Coronary artery (tissue), 2 donors: Measurements from ENCODE around the gene LZTR1.

Experiments used
- DNase-seq: peaks from one replicate; pipeline ENCODE4 v3.0.0-alpha.2; 2017; ENCODE audit warnings: low spot score
- H3K27ac ChIP-seq, 2 donors: fragments of 200-600 bp; sonication (generic); one replicate each; pipeline ENCODE4 v1.5.1; 2016 to 2019
- H3K4me3 ChIP-seq: fragments of 200-600 bp; sonication (generic); 2 replicates; pipeline ENCODE4 v1.5.1; 2016; ENCODE audit warnings: mild to moderate bottlenecking, moderate library complexity
- TF ChIP-seq, protein P1 (sequence below): fragments of 200-600 bp; sonication (generic); IDR thresholded peaks from one replicate; pipeline ENCODE4 v1.5.1; 2019; ENCODE audit warnings: antibody characterized with exemption

LZTR1 gene

DNA sequence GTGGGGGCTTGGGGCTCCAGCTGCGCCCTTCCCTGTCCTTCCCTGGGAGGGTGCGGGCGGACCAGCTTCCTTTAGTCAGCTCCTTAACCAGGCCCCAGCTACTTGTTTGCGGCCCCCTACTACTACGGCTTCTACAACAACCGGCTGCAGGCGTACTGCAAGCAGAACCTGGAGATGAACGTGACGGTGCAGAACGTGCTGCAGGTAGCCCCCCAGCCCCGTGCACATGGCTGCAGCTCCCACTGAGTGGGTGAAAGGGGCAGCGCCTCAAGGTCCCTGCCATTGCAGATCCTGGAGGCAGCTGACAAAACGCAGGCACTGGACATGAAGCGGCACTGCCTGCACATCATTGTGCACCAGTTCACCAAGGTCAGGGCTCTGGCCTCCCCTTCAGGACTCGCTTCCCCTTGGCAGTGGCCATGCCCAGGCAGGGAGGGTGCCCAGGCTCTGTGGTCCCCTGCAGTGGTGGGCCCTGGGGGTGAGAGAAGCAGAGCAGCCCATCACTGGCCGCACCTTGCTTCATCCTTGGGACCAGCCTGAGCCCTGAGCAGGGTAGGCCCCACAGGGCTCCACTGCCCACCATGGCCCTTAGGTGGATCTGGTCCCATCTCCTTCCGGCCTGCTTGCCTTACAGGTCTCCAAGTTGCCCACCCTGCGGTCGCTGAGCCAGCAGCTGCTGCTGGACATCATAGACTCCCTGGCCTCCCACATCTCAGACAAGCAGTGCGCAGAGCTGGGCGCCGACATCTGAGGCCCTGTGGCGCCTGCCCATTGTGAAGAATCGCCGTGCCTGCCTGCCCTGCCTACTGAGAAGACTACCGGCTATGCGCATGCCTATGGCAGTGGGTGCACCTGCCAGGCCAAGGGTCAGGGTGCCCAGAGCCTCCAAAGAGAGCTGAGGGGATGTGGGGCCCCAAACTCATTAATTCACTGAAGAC is 14.8 kb downstream of the LZTR1 start:
- Histone ChIP-seq H3K27ac (no peak overlapping the region), H3K4me3 (no peak overlapping the region)
- no peak for DNase-seq
- TF ChIP-seq, protein P1, sequence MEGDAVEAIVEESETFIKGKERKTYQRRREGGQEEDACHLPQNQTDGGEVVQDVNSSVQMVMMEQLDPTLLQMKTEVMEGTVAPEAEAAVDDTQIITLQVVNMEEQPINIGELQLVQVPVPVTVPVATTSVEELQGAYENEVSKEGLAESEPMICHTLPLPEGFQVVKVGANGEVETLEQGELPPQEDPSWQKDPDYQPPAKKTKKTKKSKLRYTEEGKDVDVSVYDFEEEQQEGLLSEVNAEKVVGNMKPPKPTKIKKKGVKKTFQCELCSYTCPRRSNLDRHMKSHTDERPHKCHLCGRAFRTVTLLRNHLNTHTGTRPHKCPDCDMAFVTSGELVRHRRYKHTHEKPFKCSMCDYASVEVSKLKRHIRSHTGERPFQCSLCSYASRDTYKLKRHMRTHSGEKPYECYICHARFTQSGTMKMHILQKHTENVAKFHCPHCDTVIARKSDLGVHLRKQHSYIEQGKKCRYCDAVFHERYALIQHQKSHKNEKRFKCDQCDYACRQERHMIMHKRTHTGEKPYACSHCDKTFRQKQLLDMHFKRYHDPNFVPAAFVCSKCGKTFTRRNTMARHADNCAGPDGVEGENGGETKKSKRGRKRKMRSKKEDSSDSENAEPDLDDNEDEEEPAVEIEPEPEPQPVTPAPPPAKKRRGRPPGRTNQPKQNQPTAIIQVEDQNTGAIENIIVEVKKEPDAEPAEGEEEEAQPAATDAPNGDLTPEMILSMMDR, result no peak

DNA sequence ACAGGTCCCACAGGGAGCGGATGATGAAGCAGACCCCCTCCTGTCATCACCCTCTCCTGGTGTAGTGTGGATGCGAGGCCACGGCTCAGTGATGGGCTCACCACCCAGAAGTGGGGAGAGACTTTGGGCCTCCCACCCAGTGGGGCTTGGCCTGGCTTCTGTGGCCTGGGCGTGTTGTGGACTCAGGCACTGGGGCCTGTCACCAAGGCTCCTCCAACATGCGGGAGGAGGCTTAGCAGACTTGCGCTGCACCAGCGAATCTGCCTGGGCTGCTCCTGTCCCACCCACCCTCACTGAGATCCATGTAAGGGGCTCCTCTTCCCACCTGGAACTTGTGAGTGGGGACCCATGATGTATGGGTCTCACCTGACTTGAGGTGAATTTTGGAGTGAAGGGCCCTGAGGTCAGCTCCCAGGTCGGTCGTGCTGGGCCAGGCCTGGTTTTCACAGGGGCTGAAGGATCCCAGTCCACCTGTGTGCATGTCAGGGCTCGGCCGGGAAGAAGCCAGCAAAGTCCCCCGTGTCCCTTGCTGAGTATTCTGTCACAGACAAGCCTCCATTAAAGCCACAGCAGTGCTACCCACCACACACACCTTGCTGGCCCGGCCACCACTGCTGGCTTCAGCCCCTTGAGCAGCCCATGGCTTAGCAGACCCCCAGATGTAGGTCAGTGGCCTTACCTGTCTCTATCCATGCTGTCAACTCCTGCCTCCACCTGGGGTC is 15.6 kb downstream of the LZTR1 start:
- TF ChIP-seq, protein P1, result no peak
- DNase-seq, result no peak
- no peak overlapping the region for H3K27ac ChIP-seq
- H3K4me3 ChIP-seq, result no peak overlapping the region

DNA sequence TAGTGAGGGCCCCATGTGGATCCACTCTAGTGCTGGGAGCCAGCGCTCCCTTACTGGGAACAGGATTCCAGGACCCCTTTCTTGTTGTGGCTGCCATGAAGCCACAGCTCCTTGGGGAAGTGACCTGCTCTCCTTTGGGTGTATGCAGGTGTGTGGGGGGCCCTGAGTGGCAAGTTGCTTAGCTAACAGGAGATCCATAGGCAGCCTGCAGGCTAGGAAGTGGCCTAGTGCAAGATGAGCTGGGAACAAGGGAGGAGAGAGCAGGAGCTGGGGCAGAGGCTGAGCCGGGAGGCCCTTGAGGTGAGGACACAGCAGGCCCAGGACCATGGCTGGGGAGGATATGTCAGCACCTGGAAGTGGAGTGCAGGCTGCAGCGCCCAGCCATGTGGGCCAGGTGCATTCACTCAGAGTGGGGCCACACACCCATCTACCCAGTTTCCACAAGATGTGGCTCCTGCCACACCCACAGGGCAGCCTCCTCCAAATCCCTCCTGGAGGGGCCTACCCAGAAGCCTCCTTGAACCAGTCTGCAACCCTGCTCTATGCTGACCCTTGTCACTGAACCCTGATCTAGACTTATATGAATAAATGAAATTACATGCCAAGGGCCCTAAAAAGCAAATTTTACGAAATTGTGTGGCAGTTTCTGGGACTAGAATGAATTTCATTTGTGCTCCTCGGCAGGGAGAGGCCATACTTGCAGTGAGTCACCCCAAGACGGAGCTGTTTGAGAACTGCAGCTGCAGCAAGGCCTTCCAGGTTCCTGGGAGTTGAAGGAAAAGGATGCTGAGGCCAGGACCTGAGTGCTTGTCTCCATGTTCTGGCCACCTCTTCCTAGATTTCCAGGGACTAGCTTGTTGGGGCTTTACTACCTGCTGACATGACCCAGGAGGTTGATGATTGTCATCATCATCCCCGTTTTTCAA is 16.6 kb downstream of the LZTR1 start:
- Histone ChIP-seq H3K4me3 (no peak overlapping the region), H3K27ac (no peak overlapping the region)
- TF ChIP-seq, protein P1, result no peak
- no peak for DNase-seq

DNA sequence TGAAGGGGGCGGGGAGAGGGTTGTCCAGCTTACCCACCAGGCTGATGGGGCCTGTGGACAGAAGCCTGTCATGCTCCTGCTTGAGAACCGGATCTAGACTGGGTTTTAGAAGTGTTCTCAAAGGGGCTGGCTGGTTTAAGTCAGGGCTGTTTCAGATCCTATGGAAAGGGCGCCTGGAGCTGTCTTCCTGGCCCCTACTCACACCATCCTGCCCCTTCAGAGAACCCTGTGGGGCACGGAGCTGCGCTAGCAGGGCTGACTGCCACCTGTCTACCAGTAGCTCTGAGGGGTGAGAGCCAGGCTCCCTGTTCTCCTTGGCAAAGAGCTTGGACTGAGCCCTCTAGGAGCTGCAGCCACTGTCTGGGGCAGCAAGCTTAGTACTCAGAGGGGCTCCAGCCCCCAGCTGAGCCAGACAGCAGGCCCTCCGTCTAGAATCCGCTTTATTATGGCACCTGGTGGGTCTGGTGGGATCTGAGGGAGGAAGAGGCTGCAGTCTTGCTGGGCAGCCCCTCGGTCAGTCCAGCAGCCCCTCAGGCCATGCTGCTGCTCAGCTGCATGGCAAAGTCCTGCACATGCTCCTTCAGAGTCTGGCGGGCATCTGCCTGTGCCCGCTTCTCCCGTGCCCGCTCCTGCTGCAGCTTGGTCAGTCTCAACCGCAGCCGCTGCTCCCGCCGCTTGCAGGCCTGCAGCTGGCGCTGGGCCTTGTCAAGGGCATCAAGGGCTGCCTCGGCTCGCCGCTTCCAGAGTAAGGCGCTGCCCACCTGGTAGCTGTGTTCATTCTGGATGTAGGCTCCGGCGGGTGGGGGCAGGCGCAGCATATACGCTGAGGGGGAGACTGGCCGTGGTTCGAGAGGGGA is 17.5 kb downstream of the LZTR1 start:
- DNase-seq, result no peak
- TF ChIP-seq, protein P1, result no peak
- Histone ChIP-seq H3K4me3 (peak overlapping the region; percentile 87), H3K27ac (peak overlapping the region in 1 of 2 donors; percentile 99)

DNA sequence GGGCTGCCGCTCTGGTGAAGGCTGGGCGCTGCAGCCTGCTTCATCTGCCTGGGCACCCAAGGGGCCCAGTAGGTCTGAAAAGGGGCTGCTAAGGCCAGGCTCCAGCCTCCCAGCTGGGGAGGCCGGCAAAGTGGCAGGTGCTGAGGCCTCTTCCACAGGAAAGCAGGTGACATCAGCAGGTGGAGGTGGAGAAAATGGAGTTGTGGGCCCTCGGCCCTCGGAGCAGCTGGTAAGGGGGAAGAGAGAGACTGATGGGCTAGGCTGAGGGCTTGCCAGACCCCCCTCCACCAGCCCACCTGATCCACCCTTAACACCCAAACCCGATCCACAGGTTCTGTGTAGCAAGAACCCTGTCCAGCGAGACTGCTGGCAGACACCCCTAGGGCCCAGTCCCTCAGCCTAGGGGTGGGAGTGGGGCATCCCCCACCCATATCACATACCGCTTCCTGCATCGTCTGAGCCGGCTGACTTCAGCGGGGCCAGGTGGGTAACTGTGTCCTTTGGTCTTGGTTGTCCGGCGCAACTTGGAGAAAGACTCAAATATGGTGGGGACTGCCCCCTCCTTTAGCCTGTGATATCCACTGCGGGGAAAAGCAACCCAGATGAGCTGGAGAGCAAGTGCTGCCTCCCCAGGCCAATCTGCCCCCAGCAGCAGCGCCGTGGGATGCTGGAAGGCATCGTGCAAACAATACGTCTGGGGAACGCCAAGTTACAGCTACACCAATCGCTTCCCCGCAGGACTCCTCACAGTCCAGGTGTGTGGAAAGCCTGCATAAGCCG is 18.3 kb downstream of the LZTR1 start:
- H3K4me3 ChIP-seq, result peak overlapping the region; percentile 87
- H3K27ac ChIP-seq, result peak overlapping the region; percentile 98 to 99
- TF ChIP-seq, protein P1, result no peak
- no peak for DNase-seq
